Suppressor macrophage treated with lipopolysaccharide for 1 hour (primary cell): ENCODE results near the gene IRF2.

ENCODE experiments used
- DNase-seq, 3 donors: peaks; one replicate each; pipeline ENCODE4 v3.0.0-alpha.2; 2020 to 2022

The IRF2 gene

DNA sequence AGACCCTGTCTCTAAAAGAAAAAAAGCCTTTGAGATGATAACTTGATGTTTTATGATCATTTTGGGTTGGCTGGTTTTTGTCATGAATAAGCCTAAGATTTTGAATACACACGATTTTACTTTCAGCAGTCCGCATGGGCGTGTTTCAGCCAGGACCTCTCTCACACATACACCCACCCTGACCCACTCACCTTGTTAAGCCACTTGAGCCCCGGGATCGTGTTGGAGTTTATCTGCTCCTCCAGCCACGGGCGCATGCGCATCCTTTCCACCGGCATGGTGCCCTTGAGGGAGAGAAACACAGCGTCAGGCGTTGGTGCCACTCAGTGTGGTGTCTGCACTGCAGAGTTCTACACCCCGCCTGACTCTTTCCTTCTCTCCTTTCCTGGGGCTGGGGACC lies 45.6 kb downstream of the IRF2 start:
- no peak for DNase-seq

- no peak for DNase-seq
These were observed 46.7 kb downstream of the IRF2 start for GRCh38 chr4:184427687-184428086.

DNA sequence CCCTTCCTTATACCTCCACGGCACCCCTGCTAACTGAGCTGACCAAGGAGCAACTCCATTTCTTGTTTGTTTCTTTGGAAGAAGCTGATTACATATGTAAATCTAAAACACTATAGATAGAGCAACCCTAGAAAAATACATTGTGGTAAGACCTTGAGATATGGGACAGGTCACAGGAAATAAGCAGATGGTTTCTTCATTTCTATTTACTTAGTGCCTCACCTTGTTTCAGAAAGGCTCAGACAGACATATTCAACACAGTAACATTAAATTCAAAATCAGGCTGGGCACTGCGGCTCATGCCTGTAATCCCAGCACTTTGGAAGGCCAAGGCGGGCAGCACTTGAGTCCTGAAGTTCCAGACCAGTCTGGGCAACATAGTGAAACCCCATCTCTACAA lies 47.3 kb downstream of the IRF2 start:
- no peak for DNase-seq

- DNase-seq = no peak
These were observed 49.2 kb downstream of the IRF2 start for GRCh38 chr4:184424993-184425758.

DNA sequence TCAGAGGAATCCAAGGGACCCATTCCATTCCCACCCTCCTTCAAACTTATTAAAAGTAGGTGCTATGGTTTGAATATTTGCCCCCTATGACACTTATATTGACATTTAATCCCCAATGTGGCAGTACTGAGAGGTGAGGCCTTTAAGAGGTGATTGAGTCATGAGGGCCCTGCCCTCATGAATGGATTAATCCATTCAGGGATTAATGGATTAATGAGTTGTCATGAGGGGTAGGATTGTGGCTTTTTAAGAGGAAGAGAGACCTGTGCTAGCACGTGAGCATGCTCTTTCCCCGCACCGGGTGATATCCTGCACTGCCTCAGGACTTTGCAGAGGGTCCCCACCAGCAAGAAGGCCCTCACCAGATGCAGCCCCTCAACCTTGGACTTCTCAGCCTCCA lies 50.1 kb downstream of the IRF2 start:
- no peak for DNase-seq

DNA sequence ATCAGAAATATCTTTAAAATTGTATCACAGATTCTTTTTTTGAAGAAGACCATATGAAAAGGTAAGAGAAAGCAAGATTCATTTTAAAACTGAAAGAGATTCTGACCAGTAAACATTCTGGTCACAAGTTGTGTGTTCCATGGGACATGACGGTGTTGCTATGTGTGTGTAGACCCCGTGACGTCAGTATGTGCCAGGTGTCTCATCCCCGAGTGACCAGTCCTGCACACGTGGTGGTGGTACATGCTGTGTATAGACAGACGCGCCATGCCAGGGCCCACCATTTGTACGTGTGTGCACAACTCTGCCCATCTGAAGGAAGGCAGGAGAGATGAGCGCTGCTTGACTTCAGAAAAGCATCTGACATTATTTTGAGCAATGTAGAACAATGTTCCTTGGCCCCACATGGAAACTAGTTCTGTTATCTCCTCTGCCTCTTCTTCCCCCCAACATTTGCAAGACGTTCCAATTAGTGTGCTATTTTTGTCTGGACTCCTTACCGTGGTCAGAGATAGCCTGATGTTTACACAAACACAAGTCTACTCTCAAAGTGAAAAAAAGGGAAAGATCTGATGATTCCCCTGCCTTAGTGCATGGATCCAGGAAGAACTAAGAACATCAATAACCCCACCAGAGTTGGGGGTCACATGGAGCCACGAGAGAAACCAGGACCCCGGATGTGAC lies 51.2 kb downstream of the IRF2 start:
- no peak for DNase-seq

- no peak for DNase-seq
These were observed 52.0 kb downstream of the IRF2 start for GRCh38 chr4:184422378-184422777.

GRCh38 chr4:184421533-184422155 lies 52.7 kb downstream of the IRF2 start:
- DNase-seq = no peak

DNA sequence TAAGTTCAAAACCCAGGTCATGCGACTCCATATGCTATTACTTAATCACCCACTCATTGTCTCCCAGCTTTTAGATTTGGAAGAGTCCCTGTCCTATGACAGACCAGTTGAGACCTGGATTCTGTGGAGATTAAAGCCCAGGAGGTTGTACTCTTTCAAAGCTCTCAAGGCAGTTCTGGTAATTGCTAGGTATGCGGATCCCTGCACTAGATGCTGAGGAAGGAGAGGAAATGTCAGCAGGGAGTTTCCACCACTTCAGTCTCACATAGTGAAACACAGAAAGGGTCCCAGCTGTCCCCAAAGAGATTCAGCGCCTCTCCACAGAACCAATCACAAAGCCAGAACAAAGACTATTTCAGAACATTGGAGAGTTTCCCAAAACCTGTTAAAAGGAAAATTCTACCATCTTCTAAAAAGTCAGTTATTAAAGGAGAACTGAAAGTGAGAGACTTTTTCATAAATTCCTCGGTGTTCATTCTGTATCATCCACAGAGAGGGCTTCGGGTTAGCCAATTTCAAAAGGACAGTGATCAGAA lies 53.4 kb downstream of the IRF2 start:
- DNase-seq = peak; percentile 36 to 56 (median 44)

DNA sequence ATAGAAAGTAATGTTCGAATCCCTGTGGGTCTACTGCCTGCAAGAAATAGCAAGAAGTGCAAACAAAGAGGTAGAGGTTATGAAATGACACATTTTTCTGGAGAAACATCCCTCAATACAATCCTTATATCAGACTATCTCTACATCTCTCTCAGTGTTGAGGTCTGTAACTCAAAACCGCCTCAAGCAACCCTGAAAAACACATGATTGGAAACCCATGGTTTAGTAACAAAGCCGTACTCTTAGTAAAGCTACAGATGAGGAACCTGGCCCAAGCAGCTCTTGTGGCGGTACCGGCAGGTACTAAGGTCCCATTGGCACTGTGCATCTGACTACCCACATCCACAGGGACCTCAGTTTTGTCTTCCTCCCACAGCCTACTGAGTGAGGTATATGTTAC lies 53.9 kb downstream of the IRF2 start:
- no peak for DNase-seq

DNA sequence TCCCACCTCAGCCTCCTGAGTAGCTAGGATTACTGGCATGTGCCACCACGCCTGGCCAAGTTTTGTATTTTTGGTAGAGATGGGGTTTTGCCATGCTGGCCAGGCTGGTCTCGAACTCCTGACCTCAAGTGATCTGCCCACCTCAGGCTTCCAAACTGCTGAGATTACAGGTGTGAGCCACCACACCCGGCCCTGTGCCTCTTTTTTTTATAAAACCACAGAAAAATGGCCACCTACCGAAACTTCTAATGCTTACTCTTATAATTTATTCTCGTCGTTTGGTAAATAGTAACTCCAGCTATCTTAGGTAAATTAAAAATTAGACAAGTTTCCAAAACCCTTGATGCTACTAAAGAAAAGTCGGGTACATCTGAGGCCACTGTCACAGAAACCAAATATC lies 54.4 kb downstream of the IRF2 start:
- no peak for DNase-seq

DNA sequence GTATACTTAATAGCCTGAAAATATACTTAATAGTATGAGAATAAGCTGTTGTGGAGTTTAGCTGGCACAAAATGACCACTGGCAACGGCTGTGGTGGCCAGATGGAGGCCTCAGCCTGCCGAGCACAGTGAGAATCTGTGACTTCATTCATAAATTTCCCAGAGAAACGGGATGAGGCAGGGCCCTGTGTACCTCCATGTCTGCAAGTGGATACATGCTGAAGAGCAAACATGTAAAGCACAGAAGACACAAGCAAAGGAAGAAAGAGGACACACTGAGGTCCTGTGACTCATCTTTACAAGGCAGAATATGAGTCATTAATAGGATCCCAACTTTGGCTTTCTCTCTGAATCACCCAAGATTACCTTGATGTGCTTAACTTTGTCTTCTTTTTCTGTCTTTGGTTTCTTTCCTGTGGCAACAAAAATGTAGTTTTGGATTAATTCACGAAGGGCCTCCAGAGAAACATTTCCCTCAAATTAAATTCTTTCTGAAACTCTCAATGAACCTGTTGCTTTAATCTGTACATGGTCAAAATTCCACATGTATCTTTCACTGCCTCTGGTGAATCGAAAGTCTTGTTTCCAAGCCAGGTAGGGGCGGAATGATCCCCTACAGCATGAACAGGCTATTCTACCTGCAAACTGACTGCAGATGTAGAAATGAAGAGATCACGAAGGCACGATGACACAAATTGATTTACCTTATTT lies 56.4 kb downstream of the IRF2 start:
- peak; percentile 68 to 89 (median 83) for DNase-seq

DNA sequence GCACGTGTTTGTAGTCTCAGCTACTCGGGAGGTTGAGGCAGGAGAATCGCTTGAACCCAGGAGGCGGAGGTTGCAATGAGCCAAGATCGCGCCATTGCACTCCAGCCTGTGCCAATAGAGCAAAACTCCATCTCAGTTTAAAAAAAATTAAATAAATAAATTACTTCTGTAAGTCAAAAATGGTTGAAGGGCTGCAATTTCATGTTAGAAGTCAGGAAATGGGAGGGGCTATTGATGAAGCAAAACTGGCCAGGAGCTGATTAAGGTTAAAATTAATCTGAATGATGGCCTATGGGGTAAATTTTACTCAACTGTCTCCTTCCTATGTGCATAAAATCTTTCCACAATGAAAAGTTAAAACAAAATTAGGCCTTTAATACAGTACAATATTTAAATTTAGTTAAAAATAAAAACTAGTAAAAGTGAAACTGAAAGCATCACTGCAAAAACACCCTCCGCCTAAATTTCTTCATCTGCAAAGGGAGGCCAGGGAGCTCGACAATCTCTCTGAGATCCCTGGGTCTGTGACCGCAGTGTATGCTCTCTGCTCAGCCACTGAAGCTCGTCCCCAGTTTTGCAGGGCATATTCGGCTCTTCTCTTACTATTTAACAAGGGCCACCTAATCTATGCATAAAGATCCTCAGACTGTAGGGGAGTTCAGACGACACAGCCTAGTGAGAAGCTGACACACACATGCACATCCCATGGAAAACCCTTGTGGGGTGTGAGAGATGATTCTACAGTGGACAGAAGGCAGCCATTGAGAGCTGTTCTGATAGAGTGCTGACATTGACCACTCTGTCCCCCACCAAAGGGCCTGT lies 57.2 kb downstream of the IRF2 start:
- peak; percentile 56 to 70 (median 60) for DNase-seq

DNA sequence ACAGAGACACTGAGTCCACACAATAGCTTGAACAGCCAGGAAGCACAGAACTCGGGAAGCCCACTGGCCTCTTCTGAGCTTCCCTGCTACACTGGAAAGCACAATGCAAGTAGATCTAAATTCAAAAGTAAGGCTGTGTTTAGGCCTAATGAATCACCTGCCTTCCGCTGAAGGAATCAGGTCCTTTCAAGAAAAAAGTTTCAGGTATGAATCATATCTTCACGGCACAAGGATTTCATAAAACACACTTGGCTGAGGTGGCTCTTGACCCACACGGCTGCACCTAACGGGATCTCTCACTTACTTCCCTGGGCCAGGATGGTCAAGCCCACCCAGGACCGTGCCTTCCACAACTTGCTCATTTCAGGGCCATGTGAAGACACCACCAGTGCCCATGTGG lies 59.3 kb downstream of the IRF2 start:
- DNase-seq = no peak

DNA sequence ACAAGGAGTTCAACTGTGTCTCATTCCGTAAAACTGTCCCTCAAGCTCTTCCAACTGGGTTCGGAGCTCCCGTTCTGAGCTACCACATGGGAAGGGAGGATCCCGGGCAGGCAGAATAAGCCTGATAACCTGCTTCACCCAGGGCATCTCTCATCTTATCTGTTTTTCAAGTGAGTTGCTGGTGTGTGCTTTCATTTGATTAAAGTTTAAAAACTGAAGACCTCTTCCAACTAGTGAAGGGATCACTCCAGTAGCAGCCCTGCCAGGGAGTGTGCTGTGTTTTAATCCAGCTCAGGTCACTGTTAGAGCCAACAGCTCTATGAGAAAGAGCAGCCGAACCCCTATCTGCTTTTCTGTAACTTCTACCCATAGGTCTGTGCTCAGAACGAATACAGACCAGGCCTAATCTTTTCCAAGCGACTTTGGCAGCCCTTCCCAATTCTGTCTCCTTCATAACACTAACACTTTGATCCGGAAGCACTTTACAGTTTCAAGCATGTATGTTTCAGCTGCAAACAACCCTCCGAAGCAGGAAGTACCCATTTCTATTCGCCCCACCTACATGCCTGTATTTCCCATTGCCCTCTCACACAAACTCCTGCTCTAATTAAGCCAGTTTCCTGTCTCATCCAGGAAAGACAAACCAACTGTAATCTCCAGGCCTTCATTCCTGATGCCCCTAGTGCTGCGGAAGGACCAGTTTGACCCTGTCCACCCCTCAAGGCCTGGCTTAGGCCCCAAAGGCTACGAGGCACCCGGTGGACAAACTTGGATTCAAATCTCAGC lies 60.9 kb downstream of the IRF2 start:
- DNase-seq = no peak

DNA sequence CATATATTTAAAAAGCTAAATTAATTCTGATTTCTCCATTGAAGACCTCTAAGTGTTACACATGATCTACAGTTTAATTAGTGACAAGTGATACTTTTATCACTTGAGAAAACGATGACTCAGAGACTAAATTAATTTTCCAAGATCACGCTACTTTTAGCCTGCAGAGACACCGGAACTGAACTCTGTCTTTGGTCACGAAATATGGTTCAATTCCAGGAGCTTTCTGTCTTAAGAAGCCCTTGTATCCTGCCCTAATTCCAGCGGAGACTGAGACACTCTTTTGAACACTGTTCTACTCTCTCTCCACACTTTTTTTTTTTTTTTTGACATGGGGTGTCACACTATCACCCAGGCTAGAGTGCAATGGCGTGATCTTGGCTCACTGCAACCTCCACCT lies 63.6 kb downstream of the IRF2 start:
- DNase-seq = no peak

DNA sequence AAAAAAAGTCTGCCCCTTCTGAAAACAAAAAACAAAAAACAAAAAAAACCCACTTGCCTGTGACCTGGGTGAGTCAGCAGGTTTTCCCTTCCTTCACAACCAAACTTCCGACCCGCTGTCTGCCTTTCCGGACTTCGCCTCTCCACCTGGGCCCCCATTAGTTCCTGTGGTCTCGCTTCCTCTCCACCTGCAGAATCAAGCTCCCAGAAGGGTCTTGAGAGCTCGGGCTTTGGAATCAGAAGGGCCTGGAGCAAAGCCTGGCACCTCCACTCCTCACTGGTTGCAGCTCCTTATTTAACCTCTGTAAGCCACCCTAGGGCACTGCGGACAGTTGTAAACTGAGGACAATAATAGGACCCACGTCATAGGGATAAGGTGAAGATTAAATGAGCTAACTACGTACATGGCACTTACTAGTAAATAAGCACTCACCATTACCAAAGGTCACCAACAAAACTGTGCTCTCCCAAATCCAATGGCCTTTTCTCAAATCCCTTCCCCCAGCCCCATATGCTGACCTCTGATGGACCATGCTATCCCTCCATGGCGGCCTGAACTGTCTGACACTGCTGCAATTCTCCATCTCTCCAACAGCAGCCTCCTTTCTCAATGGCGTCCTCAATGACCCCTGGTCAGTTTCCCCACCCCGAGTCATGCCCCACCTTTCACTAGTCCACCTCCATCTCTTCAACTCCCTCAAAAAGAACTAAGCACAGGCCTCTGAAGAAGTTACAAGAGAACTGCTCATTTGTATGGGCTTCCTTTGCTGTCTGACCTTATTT lies 64.2 kb downstream of the IRF2 start:
- no peak for DNase-seq

DNA sequence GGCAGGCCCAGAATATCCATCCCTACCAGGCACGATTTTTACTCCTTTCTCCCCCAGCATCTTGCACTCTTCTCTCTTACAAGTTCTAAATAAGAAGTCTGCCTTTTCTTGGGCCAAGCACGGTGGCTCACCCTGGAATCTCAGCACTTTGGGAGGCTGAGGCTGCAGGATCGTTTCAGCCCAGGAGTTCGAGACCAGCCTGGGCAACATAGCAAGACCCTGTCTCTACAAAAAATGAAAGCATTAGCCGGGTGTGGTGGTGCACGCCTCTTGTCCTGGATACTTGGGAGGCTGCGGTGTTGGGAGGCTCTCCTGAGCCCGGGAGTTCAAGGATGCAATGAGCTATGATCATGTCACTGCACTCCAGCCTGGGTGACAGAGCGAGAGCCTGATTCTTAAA lies 64.8 kb downstream of the IRF2 start:
- DNase-seq = no peak

DNA sequence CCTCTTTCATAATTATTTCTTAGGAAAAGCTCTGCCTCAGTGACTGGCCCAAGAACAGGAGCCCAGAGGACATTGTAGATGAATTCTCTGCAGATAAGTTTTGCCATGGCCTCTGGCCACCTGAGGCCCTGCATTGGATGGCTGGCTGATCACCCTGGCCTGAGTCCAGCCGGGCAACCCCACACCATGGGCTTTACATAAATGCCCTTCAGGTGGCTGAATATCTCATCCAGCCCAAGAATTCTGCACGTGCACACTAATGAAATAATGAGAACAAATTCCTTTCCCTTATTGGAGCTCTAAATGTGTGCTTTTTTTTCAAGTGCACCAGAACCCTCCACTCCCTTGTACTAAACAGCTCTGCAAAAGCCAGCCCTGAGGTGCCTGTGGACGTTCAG lies 65.7 kb downstream of the IRF2 start:
- DNase-seq = no peak

- peak; percentile 50 to 67 (median 52) for DNase-seq
These were observed 66.2 kb downstream of the IRF2 start for GRCh38 chr4:184408021-184408683.
